ENCODE results near the gene NRARP. TPM values are rescaled to one million over a fixed set of nuclear protein-coding genes. Genes with fewer than 3 reads are reported as not detected.
"Not testable (repeated sequence)": the region's sequence is repeated elsewhere in the genome, so short reads cannot be mapped to it uniquely, and the experiment has no call there.

NRARP gene
- 1 to 10 TPM; 1.2 to 1.7 TPM for total RNA-seq

GRCh38 chr9:137302118-137302448 lies at the start of gene NRARP:
TSS of gene NRARP (minus strand) at chr9:137302271. CDS start at chr9:137301928, 343 bp downstream.
- Mint-ChIP-seq H3K4me1 (peaks cover 6% of the 10 kb centered on the region), H3K4me3 (peak within 1 kb of the TSS; percentile 55), H3K27ac (no peak within 1 kb of the TSS), H3K9me3 (no peaks in the 10 kb centered on the region), H3K36me3 (no peaks in the 10 kb centered on the region), H3K27me3 (peaks cover 34% of the 10 kb centered on the region)
- POLR2A ChIA-PET = interaction anchor here (0.6 to 2.3 kb wide), 9 partner anchors 8 to 121 kb away, joined by 3 to 9 read pairs (median 5); partner anchors contain the start of genes EXD3, NOXA1 and TUBB4B
- DNase-seq = peak; percentile 97
- ATAC-seq (ENCODE audit: low read depth) = peak; percentile 66

- H3K27ac Mint-ChIP-seq = no peak overlapping the region
- H3K9me3 Mint-ChIP-seq = no peaks in the 10 kb centered on the region
- no peaks in the 10 kb centered on the region for H3K4me1 Mint-ChIP-seq
- H3K27me3 Mint-ChIP-seq = no peaks in the 10 kb centered on the region
- no peaks in the 10 kb centered on the region for H3K36me3 Mint-ChIP-seq
- ATAC-seq (ENCODE audit: low read depth) = no peak
- POLR2A ChIA-PET = no interaction called here
- H3K4me3 Mint-ChIP-seq = no peak overlapping the region
- no peak for DNase-seq
Measured at GRCh38 chr9:137350696-137351584, 48.9 kb upstream of the NRARP start.

- Mint-ChIP-seq H3K4me3 (no peak overlapping the region), H3K9me3 (no peaks in the 10 kb centered on the region), H3K27me3 (no peaks in the 10 kb centered on the region), H3K4me1 (no peaks in the 10 kb centered on the region), H3K27ac (no peak overlapping the region), H3K36me3 (no peaks in the 10 kb centered on the region)
- no peak for DNase-seq
- no peak for ATAC-seq (ENCODE audit: low read depth)
- POLR2A ChIA-PET = no interaction called here
Measured at GRCh38 chr9:137349471-137350033, 47.5 kb upstream of the NRARP start.

- POLR2A ChIA-PET = no interaction called here
- Mint-ChIP-seq H3K9me3 (no peaks in the 10 kb centered on the region), H3K4me1 (no peaks in the 10 kb centered on the region), H3K36me3 (no peaks in the 10 kb centered on the region), H3K27me3 (no peaks in the 10 kb centered on the region), H3K27ac (no peak overlapping the region), H3K4me3 (no peak overlapping the region)
- DNase-seq = no peak
- ATAC-seq (ENCODE audit: low read depth) = no peak
Measured at GRCh38 chr9:137348769-137349470, 46.8 kb upstream of the NRARP start.

- ATAC-seq (ENCODE audit: low read depth) (no peak), DNase-seq (no peak)
- Mint-ChIP-seq H3K4me3 (no peak overlapping the region), H3K27me3 (no peaks in the 10 kb centered on the region), H3K9me3 (no peaks in the 10 kb centered on the region), H3K4me1 (no peaks in the 10 kb centered on the region), H3K36me3 (no peaks in the 10 kb centered on the region), H3K27ac (no peak overlapping the region)
- POLR2A ChIA-PET = no interaction called here
Measured at GRCh38 chr9:137347928-137348327, 45.9 kb upstream of the NRARP start.

- Mint-ChIP-seq H3K27me3 (no peaks in the 10 kb centered on the region), H3K4me3 (no peak overlapping the region), H3K27ac (no peak overlapping the region), H3K4me1 (peaks cover 2% of the 10 kb centered on the region), H3K9me3 (no peaks in the 10 kb centered on the region), H3K36me3 (no peaks in the 10 kb centered on the region)
- ATAC-seq (ENCODE audit: low read depth) (no peak), DNase-seq (no peak)
- POLR2A ChIA-PET = no interaction called here
Measured at GRCh38 chr9:137342482-137342881, 40.4 kb upstream of the NRARP start.

- Mint-ChIP-seq H3K4me3 (no peak overlapping the region), H3K4me1 (peaks cover 2% of the 10 kb centered on the region), H3K36me3 (no peaks in the 10 kb centered on the region), H3K27ac (no peak overlapping the region), H3K9me3 (peaks cover 2% of the 10 kb centered on the region), H3K27me3 (no peaks in the 10 kb centered on the region)
- POLR2A ChIA-PET = no interaction called here
- ATAC-seq (ENCODE audit: low read depth) (no peak), DNase-seq (no peak)
Measured at GRCh38 chr9:137341227-137341626, 39.2 kb upstream of the NRARP start.

GRCh38 chr9:137339908-137340462 lies 37.9 kb upstream of the NRARP start:
- DNase-seq; H3K9me3 Mint-ChIP-seq; H3K27me3 Mint-ChIP-seq; H3K4me1 Mint-ChIP-seq; H3K4me3 Mint-ChIP-seq; ATAC-seq (ENCODE audit: low read depth); H3K27ac Mint-ChIP-seq; POLR2A ChIA-PET; H3K36me3 Mint-ChIP-seq: not testable (repeated sequence)

- H3K9me3 Mint-ChIP-seq = peaks cover 6% of the 10 kb centered on the region
- no peaks in the 10 kb centered on the region for H3K27me3 Mint-ChIP-seq
- peaks cover 3% of the 10 kb centered on the region for H3K36me3 Mint-ChIP-seq
- no peak overlapping the region for H3K27ac Mint-ChIP-seq
- no peak for ATAC-seq (ENCODE audit: low read depth)
- no peak overlapping the region for H3K4me3 Mint-ChIP-seq
- no peak for DNase-seq
- POLR2A ChIA-PET = no interaction called here
- H3K4me1 Mint-ChIP-seq = peaks cover 2% of the 10 kb centered on the region
Measured at GRCh38 chr9:137339045-137339907, 37.2 kb upstream of the NRARP start.

- Mint-ChIP-seq H3K36me3 (peaks cover 3% of the 10 kb centered on the region), H3K9me3 (peaks cover 8% of the 10 kb centered on the region), H3K27ac (no peak overlapping the region), H3K4me1 (peaks cover 2% of the 10 kb centered on the region), H3K27me3 (no peaks in the 10 kb centered on the region), H3K4me3 (no peak overlapping the region)
- no peak for DNase-seq
- POLR2A ChIA-PET = interaction anchor here (0.7 to 1.0 kb wide), 2 partner anchors 40 to 96 kb away, joined by 3 read pairs; partner anchors contain the start of gene TUBB4B
- ATAC-seq (ENCODE audit: low read depth) = no peak
Measured at GRCh38 chr9:137336735-137337134, 34.7 kb upstream of the NRARP start.

- POLR2A ChIA-PET = no interaction called here
- H3K9me3 Mint-ChIP-seq = peaks cover 13% of the 10 kb centered on the region
- H3K27ac Mint-ChIP-seq = no peak overlapping the region
Measured at GRCh38 chr9:137333016-137333671, 31.1 kb upstream of the NRARP start.

GRCh38 chr9:137331929-137332328 lies 29.9 kb upstream of the NRARP start:
- no peak for DNase-seq
- POLR2A ChIA-PET = no interaction called here
- H3K4me3 Mint-ChIP-seq = no peak overlapping the region
- peaks cover 11% of the 10 kb centered on the region for H3K9me3 Mint-ChIP-seq
- H3K27ac Mint-ChIP-seq = no peak overlapping the region
- no peaks in the 10 kb centered on the region for H3K27me3 Mint-ChIP-seq
- no peak for ATAC-seq (ENCODE audit: low read depth)
- H3K36me3 Mint-ChIP-seq = peaks cover 3% of the 10 kb centered on the region
- peaks cover 2% of the 10 kb centered on the region for H3K4me1 Mint-ChIP-seq

More at GRCh38 chr9:137333016-137333671, 31.1 kb upstream of the NRARP start:
- Mint-ChIP-seq H3K4me3 (no peak overlapping the region), H3K27me3 (no peaks in the 10 kb centered on the region), H3K4me1 (peaks cover 2% of the 10 kb centered on the region), H3K36me3 (peaks cover 3% of the 10 kb centered on the region)
- no peak for DNase-seq
- no peak for ATAC-seq (ENCODE audit: low read depth)

All from activated naive CD8-positive, alpha-beta T cell treated with anti-CD3 and anti-CD28 coated beads, Interleukin-2, amount 10 ng/mL, durations not matched to agents 7 days and 5 days (primary cell).